ENCODE data around the gene CCBE1.
"Not testable (repeated sequence)": the region's sequence is repeated elsewhere in the genome, so short reads cannot be mapped to it uniquely, and the experiment has no call there.

The CCBE1 gene

DNA sequence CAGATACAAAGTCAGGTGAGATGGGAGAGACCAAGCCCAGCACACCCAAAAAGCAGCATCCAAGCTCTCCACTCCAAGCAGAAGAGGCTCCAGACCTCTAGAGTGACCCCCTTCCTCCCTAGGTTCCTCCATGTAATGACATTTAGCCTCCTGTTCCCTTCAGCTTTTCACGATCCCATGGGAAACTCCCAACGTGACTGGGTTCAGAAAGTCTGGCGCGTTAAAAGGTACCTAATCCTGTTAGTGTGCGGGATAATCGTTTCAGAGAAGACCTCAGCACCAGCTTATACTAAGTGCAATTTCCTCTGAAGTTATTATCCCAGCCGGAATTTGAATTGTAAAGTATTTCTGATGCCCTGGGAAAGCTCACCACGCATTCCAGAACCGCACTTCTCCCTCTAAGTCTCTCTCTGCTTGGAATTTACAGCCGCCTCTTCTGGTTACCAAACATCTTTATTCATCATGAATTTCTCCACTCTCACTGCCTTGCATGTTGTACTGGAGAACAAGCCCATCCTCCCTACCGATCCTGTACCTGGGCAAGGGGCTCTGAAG is 46.9 kb downstream of the CCBE1 start:
- DNase-seq: no peak

DNA sequence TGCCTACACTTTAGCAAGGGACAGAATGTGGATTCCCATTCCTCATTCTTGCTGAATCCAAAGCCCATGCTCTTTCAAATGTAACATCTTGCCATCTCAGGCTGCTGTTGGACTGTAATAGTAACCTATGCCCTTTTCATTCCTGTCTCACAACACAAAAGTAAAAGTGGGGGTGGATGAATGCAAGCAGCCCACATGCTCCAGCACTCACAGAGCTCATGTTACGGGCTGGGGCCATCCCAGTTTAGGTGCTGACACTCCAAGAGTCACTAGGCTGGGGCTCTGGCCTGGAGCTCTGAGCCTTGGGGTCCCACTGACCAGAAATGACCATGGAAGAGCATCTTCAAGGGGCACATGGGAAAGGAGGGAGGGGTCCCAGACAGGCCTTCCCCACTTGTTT is 47.6 kb downstream of the CCBE1 start:
- DNase-seq: no peak

DNA sequence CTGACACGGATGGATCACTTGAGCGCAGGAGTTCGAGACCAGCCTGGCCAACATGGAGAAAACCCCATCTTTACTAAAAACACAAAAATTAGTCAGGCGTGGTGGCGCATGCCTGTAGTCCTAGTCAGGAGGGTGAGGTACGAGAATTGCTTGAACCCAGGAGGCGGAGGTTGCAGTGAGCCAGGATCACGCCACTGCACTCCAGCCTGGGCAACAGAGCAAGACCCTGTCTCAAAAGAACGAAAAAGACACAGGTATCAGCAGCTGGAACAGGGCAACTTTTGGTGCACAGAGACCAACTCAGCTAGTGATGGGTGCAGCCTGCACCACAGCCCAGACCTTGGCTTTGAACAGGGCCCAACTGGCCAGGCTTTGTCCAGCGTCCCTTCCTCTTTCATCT is 48.8 kb downstream of the CCBE1 start:
- DNase-seq: not testable (repeated sequence)

DNA sequence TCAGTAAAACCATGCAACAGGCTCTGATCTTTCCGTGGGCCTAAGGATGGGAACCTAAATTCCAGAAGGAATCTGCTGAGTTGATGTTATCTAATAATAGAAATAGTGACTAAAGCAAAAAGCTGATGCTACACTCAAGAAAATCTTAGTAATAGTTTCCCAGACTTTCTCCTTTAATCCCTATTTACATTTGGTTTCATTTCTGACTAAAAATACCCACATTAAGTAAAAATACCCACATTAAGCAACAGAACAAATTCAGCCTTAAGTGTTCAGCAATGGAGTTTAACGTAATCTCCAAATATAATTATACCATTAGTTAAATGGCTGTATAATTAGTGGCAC is 50.3 kb downstream of the CCBE1 start:
- no peak for DNase-seq

DNA sequence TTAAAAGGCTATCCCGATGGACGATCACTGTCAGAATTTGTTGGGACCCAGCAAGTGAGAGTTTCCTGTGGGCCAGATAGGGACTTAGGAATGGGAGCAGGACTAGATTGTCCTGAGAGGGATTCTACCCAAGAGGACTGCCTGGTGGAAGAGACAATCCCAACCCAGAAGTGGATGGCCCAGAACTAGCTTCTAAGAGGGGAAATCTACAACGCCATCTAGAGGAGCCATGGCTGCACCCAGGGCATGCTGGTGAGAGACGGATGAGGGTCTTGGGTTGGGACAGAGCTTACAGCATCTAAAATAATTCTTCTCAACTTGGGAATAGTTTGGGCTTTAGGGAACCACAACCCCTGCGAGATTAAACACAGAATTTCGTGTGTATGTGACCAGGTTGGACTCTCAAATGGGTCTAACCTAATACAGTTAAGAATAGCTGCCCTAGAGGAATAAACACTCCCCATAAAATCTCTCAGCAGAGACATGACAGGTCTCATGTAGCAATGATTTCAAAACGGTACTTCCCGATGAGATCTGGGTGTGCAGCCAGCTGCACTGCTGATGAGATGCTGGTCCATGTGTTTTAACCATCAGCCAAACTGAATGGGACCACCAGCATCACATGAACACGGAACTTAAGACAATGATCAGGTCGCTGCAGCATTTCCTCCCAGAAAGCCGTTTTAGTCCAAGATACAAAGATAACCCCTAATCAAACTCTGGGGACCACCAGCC is 50.8 kb downstream of the CCBE1 start:
- no peak for DNase-seq

DNA sequence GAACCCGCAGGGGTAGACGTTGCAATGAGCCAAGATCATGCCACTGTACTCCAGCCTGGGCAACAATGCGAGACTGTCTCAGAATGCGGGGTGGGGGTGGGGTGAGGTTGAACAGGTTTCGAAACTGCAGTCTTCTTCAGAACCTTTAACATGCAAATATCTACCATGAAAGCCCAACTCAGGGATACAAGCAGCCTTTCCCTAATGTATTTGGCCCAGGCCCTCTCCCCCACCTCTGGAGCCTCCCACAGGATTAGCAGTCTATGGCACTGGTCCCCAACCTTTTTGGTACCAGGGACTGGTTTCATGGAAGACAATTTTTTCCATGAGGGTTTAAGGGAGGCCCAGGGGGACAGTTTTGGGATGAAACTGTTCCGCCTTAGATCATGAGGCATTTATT is 53.5 kb downstream of the CCBE1 start:
- DNase-seq: no peak

DNA sequence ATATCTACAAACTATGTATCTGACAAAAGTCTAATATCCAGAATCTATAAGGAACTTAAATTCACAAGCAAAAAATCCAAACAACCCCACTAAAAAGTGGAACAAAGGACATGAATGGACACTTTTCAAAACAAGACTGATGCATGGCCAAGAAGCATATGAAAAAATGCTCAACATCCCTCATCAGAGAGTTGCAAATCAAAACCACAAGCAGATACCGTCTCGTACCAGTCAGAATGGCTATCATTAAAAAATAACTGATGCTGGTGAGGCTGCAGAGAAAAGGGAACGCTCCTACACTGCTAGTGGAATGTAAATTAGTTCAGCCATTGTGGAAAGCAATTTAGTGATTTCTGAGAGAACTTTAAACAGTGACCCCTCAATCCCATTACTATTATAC is 56.5 kb downstream of the CCBE1 start:
- no peak for DNase-seq

DNA sequence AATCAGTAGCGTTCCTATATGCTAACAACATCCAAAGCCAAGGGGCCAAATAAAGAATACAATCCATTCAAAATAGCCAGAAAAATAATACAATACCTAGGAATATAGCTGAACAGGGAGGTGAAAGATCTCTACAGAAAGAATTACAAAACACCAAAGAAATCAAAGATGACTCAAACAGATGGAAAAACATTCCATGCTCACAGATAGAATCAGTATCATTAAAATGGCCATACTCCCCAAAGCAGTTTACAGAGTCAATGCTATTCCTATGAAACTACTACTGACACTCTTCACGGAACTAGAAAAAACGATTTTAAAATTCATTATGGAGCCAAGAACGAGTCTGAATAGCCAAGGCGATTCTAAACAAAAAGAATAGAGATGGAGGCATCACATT is 57.4 kb downstream of the CCBE1 start:
- DNase-seq: no peak

DNA sequence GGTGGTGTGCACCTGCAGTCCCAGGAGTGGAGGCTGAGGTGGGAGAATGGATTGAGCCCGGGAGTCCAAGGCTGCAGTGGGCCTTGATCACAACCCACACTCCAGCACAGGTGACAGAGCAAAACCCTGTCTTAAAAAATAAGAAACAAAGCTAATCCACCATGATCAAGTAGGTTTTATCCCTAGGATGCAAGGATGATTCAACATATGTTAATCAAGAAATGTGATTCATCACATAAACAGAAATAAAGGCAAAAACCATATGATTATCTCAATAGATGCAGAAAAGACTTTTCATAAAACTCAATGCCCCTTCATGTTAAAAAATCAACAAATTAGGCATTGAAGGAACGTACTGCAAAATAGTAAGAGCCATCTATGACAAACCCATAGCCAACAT is 58.1 kb downstream of the CCBE1 start:
- DNase-seq: no peak

DNA sequence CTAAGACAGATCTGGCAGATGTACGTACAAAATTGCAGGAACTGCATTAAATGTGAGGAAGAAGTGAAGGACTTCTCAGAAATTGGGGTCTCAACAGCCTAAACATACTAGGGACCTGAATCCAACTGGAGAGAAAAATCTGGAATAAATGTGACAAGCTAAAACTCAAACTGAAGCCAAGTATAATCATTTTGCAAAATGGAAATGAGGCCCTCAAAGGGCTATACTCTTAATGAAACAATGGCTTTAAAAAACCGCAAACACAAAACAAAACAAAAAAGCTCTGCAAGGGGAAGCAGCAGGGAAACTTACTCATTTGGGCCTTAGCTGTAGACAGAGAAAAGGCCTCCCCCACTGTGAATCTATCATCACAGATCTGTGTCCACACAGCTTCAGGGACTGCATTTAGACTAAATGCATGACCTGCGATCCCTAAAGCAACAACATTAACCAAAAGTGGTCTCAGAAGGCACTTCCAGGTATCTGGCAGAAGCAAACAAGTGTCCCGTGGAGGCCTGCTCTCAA is 63.2 kb downstream of the CCBE1 start:
- no peak for DNase-seq

DNA sequence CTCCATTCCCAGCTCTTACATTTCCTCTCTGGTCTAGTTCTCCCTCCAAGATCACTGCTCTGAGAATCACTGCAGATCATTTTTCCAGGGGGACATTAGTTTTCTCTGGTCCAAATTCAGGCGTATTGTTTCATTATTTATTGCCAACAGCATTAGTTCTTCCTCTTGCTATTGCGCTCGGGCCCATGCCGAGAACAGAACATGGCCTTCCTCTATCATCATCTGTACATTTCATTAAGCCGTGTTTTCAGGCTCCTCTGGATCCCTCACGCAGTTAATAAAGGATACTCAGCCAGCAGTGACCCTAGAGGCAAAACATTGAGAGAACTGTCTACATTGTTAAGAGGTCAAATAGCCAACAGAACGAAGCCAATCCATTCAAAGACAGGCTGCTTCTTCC is 63.9 kb downstream of the CCBE1 start:
- DNase-seq: no peak

DNA sequence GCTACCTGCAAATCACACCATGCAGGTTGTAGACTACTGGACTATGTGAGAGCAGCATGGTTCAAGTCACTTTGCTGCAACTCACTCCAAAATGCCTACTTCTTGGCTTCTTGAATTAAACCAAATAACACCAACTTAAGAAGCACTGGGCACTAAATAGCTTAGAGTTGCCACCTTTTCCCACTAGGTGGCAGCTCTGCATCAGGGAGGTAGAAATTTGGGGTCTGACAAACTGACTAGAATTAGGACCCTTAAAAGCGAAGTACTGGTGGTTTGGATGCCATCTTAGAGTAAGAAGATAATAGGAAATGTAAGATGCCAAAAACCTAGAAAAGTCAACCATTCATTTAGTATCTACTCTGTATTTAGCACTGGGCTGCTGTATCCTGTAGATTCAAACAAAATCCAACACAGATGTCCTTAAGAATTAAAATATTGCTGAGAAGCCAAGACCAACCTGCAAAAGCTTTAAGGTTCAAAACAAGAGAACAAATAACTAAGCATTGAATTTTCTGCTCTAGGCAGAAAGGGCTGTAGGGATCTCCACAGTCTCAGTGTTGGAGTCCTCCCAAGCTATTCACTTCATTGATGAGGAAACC is 65.5 kb downstream of the CCBE1 start:
- no peak for DNase-seq

DNA sequence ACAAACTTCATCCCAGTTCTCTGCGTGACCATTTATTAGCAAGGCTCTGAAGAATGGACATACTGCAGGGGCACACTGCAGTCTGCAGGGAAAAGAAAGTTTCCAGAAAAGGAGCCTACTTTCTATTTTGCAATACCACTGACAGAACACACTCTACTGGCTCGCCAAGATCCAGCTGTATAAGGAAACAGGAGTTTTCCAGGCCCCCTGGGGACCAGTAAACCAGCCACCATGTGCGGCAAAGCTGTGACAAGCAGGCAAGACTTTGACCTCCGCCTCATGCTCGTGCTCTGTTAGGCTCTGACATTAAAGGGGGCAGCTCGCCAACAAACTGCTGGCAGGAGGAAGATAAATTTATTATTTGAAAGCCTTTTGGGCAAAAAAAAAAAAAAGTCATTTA is 67.3 kb downstream of the CCBE1 start:
- no peak for DNase-seq

DNA sequence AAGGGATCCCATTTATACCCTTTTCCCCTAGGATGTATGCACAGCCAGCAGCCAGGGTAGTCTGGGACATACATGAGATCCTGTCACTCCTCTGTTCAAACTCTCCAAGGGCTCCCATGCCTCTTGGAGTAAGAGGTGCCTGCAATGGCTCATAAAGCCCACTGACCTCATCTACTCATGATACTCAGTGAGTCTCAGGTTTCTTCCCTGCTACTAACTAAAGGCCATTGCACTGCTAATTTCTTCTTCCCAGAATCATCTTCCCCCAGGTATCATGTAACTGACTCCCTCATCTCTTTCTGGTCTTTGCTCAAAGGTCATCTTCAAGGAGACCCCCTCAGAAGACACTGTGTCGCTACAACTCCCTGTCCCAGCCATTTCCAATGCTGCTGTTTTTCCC is 68.2 kb downstream of the CCBE1 start:
- DNase-seq: no peak

DNA sequence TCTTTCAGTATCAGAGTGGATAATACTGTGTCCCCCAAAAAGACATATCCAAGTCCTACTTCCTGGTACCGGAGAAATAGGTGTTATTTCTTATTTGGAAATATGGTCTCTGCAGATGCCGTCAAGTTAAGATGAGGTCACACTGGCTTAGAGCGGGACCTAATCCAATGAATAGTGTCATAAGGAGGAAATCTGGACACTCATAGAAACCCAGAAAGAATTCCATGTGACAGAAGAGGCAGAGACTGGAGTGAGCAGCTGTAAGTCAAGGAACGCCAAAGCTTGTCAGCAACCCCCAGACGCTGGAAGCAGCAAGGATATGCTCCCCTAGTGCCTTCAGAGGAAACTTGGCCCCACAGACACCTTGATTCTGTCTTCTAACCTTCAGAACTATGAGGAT is 69.8 kb downstream of the CCBE1 start:
- no peak for DNase-seq

DNA sequence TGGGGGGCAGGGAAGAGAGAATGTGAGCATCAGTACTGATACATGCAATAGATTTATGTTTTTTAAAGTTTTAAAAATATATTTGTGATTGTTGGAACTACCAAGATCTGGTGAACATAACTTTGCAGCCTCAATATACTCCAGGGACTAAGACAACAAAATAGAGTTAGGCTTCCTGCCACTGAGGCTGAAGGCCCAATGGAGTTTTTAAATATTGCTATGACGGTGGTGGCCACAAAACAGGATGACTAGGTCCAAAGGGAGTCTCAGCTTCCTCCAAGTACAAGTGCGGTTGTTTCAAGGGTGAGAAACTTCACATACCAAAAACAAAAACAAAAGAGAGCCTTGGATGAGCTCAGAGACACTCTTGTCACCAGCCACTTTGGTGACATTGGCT is 72.9 kb downstream of the CCBE1 start:
- DNase-seq: no peak

DNA sequence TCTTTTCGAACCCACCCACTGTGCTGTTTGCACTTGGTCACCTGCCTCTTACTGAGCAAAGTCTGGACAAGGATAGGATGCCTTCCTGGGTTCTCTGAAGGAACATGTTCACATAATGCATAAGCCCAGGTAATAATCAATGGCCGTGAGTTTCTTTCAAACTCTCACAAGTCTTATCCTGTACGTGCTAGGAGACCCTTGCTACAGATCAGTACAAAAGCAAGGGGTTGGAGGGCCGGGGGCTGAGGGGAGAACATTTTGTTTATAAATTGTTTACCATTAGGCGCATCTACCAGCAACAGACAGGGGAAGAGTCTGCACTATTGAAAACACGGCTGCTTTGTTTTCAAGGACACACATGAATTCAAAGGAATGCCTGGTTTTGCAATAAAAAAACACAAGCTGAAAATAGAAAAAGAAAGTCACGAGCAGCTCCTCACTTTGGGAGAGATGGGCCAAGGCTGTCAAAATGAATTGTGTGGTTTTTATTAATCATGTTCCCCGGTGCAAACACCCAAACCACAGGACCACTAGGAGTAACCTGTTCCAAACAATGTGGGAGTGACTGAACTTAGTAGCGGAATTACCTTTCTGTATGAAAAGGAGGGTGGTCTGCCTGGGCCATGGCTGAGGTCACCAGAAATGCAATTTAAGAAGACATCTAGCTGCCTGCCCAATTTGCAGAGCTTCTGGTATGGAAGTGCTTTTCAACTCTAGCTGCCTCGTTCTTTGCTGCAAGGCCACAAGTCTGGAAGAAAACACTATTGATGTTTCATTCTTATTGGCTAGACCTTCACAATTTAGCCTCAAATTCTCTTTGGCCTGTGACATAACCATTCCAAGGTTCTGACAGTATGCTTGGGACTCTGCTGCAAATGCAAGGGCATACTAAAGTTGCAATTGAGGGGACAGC is 73.5 kb downstream of the CCBE1 start:
- no peak for DNase-seq

DNA sequence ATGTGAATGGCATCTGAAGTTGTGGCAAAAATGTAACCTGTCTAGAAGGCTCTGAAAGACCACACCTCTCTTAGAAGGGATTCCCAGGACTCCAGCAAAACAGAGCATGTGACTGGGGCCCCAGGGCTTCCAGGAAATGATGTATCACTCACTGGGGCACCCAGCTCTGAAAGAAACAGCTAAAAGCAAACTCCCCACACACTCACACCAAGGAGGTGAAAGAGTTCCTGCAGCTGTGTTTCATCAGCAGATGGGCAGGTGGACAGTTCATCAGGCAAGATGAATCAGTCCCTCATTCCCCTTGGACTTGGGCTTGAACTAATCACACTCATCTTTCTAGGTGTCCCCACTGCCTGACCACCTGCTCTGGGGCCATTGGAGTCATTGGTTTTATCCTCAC is 76.2 kb downstream of the CCBE1 start:
- no peak for DNase-seq

DNA sequence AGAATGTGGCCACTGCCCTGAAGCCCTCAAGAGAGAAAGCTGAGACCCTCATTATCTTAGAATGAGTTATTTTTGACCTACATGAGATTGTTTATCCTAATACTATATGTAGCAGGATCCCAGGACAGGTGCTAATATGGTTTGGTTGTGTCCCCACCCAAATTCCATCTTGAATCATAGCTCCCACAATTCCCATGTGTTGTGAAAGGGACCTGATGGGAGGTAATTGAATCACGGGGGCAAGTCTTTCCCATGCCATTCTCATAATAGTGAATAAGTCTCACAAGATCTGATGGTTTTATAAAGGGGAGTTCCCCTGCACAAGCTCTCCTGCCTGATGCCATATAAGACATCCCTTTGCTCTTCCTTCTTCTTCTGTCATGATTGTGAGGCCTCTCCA is 76.8 kb downstream of the CCBE1 start:
- DNase-seq: no peak

DNA sequence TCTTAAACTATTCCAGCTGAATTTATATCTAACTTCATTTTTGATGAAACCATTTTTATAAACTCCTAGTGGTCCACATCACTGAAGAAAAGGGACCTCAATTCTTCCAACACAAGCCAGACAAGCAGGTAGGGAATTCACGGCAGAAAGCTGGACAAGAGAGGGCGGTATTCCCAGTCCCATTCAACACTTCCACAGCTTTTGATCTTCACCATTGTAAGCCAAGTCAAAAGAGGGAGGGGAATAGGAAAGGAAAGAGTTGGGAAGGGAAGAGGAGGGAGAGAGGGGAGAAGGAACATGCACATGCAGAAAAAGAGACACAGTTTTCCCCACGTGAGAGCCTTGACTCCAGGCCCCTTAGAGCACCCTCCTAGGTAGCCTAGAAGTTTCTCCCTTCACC is 77.4 kb downstream of the CCBE1 start:
- no peak for DNase-seq

DNA sequence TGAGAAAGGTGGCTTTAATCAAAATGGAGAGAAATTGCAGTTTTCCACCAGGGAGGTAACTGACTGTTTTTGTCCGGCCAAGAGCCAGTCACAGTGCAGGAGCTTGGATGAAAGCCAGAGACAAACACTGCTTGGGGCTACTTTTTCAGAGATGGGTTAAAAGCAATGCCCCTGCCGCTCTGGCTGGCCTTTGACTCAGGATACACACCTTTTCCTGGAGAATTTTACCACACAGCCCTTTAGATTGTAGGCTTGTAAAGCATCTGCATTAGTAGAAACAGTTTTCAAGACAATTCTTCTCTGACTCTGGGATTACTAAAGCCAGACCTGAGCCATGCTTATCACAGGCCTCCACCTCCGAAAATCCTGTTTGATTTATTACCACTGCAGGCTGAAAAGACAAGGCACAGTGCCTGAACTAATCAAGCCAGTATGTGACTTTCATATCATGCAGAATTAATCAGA is 79.7 kb downstream of the CCBE1 start:
- DNase-seq: no peak

DNA sequence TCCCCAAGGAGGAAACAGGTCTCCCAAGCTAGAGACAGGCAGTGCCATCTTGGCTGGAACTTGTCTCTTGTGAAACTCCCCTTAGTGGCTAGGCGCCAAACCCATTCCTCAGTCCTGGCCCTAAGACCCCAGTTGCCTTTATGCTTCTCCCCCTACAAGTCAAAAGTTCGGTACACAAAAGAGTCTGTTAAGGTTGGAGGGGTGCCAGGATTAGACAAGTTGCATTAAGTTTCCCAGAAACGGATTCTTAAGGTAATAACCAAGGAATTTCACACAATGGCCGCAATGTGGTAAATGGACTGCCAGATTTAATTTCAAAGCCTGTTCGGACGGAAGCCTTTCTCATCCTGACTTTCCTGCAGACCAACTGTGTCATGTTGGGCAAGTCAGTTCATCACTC is 80.7 kb downstream of the CCBE1 start:
- DNase-seq: no peak

DNA sequence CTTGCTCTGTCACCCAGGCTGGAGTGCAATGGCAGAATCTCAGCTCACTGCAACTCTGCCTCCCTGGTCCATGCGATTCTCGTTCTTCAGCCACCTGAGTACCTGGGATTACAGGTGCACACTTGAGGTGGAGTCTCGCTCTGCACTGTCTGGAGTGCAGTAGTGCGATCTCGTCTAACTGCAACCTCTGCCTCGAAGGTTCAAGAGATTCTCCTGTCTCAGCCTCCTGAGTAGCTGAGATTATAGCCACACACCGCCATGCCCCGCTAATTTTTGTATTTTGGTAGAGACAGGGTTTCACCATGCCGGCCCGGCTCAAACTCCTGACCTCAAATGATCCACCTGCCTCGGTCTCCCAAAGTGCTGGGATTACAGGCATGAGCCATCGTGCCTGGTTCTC is 83.3 kb downstream of the CCBE1 start:
- no peak for DNase-seq

DNA sequence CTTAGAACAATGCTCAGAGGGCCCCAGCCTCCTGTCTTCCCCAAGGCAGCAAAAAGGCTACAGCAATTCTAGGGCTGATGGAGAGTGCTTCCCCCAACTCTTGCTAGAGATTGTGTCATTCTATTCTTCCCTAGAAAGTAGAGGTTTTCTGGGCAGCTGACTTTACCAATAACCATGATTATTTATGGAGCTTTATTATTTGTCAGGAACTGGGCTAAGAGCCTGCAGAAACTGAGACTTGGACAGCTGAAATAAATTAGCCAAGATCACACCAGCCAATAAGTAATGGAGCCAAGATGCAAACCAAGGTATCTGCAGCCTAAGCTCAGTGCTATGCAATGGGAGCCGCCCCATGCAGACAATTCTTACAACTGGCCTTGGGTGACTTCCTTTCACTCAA is 84.8 kb downstream of the CCBE1 start:
- DNase-seq: no peak

Measured in 8988T (cell line).